HL-60/S4 (cell line): ENCODE results near the gene GRID2.
"Not testable (repeated sequence)": the region's sequence is repeated elsewhere in the genome, so short reads cannot be mapped to it uniquely, and the experiment has no call there.

Experiments used
- in situ Hi-C: fragments of 300-500 bp; cut with MboI; formaldehyde crosslinking; loops from 2 replicates; pipeline ENCODE4 v1.14.3; 2022; ENCODE audit warnings: low sequenced_read_pairs

The GRID2 gene

DNA sequence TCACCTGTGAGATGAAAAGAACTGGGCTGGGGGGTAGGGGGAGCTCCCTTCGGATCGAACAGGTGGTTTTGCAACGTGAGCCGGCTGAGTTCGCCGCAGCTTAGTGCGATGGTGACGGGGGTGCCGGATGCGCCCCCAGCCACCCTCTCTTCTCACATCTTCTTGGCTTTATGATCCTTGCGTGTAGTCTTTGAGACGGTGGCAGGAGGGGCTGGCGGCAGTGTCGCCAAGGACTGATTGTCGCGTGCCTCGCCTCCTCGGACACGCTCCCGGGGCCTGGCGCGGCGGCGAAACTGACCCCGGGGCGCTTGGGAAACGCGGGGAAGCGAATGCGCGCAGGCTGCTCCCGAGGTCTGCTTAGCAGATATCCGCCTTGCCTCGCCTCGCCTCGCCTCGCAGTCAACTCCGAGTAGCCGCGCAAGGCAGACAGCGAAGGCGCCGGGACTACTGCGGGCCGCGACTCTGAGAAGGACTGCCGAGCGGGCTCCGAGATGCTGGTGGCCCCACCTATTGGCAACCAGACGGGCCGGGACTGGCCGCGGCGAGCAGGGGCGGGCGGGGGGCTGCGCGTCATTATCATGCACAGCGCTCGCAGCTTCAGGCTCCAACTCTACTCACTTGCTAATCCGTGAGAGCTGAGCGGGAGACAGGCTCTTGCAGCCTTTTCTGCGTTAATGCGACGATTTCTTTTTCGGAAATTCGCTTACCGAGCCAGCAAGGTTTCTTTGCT, 1.5 kb downstream of the GRID2 start:
- in situ Hi-C loops = no loop called here

DNA sequence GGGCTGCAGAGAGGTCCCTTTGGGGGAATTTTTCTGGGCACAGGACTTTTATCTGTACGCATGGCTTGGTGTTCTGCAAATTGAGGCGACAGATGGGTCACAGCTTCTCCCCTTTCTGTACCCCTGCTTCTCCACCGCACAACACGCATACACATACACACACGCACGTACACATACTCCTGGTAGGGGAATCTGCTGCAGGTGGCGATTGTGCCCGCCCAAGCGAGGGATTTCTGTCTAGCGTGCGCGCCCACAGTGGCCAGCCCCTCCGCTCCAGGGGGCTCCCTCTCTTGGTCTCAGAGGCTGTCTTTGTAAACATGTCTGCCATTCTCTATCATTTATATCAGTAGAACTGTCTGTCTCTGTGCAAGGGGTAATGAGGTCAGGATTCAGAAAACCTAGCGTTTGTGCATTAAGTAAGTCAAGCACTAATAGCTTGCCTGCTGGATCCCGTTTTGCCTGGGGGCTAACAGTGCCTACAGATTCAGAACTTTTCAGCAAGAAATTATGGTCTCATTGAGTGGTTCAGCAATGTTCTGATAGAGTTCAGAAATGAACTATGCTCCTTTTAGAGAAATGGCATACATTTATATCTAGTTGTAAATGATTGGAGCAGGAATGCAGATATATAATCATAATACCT, 2.2 kb downstream of the GRID2 start:
- in situ Hi-C loops = no loop called here

DNA sequence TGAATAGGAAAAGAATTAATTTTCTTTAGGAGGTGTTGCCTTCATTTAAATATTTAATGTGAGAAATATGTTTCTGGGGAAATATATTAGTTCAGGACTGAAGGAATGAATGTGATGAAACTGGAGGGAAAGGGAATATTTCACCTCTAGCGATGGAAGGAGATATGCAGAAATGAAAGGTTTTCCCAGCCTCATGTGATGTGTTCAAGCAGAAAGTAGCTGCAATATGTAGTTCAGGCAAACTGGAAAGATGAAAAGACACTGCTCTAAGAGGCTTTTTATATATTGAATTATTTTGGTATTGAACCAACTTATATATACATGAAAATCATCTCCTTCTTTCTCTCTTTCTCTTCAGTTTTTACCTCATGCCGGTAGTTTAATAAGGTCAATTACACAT, 3.4 kb downstream of the GRID2 start:
- in situ Hi-C loops = no loop called here

DNA sequence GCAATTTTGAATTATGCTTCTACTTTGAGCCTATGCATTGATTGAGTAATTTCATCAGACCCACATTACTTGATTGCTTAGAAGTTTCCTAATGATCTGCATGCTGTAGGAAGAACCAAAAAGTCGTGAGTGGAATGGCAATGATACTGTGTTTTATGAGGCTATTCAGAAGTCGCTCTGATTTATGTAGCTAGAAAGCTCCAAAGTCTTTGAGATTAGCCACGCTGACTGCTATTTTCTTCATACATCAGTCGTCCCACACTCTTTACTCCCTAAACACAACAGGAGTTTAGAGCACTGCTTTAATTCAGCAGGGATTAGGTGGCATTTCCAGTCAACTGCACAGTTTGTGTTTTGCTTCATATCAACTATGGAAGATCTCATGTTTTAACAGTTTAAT, 4.1 kb downstream of the GRID2 start:
- in situ Hi-C loops = no loop called here

DNA sequence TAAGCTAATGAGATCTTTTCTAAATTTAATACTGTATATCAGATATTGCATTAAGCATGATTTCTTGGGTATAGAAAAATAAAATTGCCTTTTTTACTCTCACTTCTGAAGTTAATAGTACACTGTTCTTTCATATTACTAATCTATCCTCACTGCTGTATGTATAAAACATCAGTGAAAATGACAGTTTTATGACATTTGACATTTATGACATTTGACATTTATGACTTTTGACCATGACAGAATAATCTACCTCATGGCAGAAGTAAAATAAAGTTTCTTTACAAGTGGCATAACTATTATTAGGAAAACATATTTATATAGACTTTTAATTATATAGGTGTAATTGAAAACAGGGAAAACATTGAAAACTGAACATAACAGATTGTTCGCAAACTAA, 13.3 kb downstream of the GRID2 start:
- in situ Hi-C loops = no loop called here

DNA sequence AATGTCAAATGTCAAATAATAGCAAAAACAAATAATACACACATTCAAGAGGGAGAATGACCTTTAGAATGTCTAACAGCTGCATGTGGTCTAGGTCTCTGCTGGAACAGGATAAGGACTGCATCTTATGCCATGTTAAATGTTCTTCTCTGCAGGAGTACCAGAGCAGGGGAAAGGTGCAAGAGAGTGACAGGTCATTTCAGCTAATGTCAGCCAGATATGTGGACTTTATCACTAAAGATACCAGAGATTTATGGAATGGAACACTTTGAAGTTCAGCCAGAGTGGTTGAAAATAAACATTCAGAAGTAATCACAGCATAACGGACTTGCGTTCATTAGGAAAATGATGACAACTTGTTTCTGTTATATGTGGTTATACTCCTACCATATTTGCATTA, 24.3 kb downstream of the GRID2 start:
- in situ Hi-C loops = no loop called here

DNA sequence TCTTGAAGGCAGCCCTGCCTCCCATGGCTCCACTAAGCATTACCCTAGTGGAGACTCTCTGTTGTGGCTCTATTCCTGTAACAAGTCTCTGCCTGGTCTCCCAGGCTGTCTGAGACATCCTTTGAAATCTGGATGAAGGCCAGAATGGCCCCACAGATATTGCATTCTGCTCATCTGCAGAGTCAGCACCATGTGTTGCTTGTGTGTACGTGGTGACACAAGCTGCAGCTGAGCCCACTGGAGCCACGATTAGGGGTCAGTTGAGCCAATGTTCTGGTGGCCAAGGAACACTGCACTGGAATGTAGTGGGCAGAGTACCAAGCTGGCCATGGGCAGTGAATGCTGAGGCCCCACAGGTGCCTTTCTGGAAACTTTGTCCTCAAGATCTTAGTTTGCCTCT, 29.2 kb downstream of the GRID2 start:
- in situ Hi-C loops = no loop called here

DNA sequence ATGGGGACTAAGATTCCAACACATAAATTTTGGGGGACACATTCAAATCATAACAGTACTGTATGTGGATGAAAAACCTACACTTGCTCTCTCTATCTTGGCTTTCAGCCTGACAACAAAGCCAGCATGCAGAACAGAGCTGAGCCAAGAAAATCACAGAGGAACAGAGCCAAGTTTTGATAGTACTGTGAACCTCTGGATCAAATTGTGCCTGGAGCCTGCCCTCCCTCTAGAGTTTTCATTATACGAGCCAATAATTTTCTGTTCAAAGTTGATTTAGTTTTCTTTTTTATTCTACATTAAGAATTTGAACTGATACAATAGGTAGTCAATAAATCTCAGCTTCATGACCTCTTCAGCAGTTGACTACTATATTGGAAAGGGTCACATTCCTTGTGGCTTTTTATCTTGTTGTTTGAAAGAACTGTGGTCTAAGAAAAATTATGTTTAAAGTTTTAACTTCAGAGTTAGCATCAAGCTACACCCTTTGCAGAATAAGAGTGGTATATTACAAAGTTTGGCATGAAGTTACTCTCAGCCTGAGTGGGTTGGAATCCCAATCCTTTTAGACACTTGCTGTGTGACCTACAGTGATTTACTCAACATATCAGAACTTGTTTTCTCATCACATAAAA, 31.1 kb downstream of the GRID2 start:
- in situ Hi-C loops = no loop called here

DNA sequence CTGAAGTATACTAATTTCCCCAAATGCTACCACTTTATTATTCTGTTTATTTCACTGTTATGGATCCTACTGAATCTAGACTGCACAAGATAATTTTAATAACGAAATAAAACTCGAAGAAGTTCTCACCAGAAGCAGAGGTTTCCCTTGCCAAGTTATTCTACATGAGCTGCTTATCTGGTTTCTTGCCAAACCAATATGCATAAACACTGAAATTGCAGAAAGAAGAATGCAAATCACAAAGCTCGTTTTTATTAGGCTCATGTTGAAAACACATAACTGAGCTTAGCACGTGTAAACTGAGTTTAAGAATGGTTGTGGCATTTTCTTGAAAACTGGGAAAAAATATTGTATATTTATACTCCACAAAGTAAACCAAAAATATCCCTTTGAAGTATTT, 35.9 kb downstream of the GRID2 start:
- in situ Hi-C loops = no loop called here

DNA sequence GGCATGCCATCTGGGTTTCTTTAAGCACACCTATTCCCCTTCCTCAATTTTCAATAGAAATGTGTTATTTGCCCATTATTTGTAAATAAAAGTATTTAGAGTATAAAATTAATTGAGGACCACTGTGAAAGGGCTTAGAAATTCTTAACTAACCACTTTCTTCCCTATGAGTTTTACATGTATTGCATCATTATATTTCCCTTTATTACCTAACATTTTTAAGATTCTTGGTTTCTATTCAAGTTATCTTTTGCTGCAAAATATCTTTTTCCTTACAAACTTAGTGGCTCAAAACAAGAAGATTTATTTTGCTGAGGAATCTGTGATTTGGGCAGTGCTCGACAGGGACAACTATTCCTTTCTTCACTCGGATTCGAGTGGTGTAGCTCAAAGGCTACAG, 40.5 kb downstream of the GRID2 start:
- in situ Hi-C loops = no loop called here

DNA sequence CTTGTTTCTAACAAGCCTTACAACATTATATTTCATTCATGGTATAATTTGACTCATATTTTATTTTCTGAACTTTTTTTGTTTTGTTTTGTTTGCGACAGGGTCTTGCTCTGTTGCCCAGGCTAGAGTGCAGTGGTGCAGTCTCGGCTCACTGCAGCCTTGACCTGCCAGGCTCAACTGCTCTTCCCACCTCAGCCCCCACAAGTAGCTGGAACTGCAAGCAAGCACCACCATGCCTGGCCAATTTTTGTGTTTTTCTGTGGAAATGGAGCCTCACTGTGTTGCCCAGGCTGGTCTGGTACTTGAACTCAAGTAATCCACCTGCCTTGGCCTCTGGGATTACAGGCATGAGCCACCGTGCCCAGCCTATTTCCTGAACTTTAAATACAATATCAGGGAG, 42.5 kb downstream of the GRID2 start:
- in situ Hi-C loops = no loop called here

DNA sequence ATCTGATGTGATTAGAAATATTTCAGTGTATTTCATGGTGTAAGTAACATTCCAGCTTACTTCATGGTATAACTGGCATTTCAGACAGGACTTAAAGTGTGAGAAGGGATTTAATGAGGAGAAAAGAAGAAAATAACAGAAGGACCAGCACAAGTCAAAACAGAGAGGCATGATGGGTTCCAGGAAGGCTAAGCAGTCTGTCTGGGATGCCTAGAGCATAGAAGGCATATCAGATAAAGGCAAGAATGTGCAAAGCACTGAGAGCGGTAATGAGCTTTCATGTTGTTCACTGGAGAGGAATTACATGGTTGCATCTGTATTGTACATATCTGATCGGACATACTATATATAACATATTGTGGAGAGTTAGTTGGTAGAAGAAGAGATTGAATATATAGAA, 54.2 kb downstream of the GRID2 start:
- in situ Hi-C loops = no loop called here

DNA sequence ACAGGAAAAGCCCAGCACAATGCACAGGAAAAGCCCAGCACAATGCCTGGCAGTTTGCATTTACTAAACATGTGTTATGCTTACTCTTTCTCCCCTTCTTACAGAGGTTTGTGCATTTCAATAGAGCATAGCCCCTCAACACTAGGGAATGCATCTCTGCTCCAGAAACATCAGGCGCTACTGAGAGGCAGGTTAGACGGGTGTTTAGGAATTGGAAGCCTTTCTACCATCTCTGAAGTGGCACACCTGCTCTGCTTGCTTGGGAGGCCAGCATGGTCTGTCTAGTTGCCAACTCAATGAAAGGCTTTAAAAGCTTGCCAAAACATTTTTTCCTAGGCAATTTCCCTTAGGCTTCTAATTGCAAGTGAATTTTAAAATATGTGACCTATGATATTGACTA, 55.7 kb downstream of the GRID2 start:
- in situ Hi-C loops = no loop called here

DNA sequence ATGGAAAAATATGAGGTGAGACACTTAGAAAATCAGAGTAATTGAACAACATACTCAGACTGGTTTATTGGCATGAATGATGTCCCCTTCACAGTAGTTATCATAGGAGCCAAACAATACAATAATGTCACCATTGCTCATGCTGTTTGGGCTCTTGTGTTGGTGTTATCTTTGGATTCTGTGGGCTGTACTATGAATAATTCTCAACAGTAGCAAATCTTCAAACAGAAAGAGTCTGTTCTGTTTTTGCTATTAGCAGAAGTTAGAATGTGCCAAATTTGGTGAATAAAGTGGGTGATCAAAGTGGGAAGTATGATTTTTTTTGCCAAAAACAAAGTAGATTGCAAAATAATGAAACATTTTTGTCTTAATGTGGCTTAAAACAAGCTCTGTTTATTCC, 58.3 kb downstream of the GRID2 start:
- in situ Hi-C loops = no loop called here

DNA sequence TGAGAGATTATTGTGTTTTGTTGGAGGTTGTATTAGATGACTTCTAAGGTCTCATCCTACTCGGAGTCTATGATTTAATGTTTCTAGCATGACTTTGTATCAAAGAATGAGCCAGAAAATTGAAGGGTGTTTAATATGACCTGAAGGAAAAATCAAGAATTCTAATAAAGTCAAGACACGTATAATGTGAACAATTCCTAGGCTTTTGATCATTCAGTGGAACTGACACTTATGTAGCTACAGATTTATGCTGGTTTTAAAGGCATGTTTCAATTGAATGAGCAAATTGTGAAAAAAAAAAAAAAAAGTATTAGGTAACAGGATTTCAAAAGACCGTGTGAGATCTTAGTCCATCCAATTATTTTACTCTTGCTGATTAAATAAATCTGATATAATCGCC, 64.9 kb downstream of the GRID2 start:
- in situ Hi-C loops = no loop called here

DNA sequence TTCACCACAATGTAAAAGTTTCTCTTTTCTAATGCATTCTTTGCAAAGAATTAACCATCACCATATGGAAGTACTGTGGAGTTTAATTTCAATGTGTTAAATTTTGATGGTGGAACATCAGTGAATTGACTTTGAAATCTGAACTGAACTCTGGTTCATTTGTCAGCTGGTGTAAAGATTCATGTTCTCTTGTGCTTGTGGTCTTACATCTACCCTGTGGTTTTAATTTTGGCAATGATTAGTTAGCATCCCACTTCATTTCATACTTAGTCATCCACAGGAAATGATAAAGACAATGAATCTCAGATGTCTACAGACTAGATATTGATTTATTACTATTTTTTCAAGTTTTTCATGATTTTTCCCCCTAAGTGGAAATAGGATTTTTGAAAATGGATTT, 77.8 kb downstream of the GRID2 start:
- in situ Hi-C loops = no loop called here

DNA sequence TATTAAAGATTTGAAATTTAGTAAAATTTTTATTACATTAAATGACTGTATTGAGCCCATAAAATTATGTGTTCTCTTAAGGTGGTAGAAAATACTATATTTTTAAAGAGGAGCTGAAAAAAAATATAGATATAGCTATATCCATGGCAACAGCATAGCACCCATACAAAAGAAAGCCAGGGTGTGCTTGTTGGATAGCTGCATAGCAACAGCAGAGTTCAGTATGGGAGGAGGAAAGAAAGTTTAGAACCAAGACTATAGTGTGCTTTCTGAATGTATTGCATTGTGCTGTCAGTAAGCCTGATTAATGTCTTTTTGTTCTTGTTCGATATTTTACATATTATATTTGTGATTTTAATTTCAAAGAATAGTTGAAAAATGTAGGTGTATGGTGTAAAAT, 78.4 kb downstream of the GRID2 start:
- in situ Hi-C loops = no loop called here

DNA sequence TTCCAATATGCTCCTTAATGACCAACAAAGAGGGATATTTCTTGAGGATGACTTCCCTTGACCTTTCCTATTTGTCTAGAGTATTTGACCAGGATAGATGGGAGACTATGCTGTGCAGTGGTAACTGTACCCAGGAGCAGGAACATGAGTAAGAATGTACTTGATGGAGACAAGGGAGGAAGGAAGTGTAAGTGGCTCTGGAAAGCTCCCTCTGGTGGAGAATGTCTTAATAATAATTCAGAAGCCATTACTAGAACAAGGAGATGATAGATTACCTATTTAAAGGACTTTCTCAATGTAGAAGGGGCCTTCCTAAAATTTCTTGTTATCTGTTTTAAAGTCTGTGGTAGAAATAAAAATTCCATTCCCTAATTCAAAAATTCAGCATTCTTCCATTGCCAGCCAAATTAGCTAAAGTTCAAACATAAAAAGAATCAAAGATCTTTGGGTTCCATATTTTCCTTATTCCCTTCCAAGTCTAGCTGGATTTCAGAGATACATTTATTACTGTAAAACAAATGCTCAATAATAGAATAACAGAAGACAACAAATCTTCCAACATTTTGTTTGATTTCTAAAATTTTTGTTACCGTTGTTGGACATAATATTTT, 83.8 kb downstream of the GRID2 start:
- in situ Hi-C loops = no loop called here

DNA sequence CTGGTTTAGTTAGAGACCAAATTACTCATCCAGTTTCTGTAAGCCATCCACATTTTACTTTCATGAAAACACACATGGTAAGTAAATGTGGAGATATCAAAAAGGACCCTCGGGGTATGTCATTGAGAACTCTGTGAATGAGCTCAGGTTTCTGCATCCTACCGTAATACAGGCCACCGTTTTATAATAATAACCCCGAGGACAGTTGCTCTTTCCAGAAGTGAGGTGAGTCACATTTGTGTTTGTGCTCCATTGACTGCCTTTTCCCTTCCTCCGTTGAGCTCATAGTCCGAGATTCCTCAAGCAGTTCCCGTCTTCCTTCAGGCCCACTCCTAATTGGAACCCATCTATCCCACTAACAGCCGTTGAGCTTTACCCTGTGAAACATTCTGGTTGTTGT, 95.3 kb downstream of the GRID2 start:
- in situ Hi-C loops = no loop called here

DNA sequence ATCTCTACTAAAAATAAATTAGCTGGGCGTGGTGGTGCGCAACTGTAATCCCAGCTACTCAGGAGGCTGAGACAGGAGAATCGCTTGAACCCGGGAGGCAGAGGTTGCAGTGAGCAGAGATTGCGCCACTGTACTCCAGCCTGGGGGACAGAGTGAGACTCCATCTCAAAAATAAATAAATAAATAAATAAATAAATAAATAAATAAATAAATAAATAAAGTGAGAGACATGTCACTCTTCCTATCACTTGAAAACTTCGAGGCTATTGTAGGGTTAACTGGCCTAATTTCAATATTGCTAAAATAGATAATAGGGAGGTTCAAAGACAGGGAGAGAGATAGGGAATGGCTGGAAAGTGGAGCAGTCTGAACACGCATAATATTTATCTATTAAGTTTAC, 99.8 kb downstream of the GRID2 start:
- in situ Hi-C loops = not testable (repeated sequence)

DNA sequence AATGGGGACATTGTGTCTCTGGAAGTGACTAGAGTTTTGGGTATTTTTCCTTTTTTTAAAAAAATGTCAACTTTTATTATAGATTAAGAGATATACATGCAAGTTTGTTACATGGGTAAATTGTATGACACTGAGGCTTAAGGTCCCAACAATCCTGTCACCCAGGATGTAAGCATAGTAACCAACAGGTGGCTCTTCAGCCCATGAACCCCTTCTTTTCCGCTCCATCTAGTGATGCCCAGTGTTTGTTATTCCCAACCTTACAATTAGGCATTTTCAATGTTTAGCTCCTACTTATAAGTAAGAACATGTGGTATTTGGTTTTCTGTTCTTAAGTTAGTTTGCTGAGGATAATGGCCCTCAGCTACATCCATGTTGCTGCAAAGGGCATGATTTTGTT, 102.7 kb downstream of the GRID2 start:
- in situ Hi-C loops = no loop called here

DNA sequence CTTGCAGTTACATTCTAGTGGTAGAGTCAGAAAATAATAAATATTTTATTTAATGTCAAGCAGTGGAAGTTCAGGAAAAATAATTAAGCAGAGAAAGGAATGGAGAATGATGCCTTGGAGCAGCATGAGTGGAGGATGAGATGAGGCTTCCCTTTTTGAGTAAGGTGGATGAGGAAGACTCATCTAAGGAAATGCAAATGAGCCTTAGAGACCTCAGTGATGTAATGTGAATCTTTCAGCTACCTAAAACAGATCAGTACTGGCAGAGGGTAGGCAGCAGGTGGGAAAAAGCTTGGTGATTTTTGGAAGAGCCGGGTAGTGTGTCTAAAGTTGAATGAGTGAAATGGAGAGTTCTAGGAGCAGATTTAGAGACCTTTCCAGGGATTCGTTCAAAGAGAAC, 118.2 kb downstream of the GRID2 start:
- in situ Hi-C loops = no loop called here
